NOMO-1 treated with dmso at 0.1 percent for 144 hours (cell line): ENCODE measurements around the gene BCL2L1.

Source experiments
- DNase-seq: peaks from one replicate; lab custom pipeline; 2025; ENCODE audit not compliant: unreplicated experiment; lab: John Stamatoyannopoulos, UW

The BCL2L1 gene

GRCh38 chr20:31694842-31695593, 27.6 kb downstream of the BCL2L1 start:
- DNase-seq = no peak

DNA sequence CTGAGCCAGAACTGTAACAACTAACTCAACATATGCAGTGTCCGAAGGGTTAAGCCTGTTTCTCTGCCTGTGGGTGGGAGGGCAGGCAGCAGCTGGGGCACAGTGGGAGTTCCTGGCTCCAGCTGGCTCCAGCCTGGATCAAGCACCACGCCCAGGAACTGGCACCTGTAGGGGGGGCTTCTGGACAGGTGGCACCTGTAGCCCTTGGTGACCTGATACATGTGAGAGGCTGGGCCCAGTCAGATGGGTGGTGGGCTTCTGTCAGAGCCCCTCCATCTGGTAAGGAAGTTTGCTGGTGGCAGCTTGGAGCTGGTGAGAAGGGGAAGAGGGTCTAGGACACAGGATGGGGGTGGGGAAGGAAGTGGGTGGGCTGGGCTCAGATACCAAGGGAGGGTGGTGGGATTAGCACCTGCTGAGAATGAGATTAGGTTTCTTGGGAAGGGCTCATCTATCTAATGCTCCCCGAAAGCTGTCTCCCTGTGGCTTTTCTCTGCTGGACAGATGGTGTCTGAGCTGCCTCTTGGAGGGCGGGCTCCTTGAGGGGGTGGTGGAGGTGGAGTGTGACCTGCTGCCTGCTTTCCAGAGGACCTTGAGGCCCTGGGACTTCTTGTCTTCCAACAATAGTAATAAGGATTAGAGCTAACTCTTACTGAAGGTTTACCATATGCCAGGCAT, 28.5 kb downstream of the BCL2L1 start:
- no peak for DNase-seq

DNA sequence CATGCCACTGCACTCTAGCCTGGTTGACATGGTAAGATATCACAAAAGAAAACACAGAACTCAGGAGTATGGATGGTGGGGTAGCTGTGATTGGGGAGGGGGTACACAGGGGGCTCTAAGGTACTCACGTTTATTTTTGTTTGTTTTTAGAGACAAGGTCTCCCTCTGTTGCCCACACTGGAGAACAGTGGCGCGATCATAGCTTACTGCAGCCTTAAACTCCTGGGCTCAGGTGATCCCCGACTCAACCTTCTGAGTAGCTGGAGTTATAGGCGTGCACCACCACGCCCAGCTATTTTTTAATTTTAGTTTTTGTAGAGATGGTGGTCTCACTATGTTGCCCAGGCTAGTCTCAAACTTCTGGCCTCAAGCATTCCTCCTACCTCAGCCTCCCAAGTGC, 29.3 kb downstream of the BCL2L1 start:
- DNase-seq = no peak

DNA sequence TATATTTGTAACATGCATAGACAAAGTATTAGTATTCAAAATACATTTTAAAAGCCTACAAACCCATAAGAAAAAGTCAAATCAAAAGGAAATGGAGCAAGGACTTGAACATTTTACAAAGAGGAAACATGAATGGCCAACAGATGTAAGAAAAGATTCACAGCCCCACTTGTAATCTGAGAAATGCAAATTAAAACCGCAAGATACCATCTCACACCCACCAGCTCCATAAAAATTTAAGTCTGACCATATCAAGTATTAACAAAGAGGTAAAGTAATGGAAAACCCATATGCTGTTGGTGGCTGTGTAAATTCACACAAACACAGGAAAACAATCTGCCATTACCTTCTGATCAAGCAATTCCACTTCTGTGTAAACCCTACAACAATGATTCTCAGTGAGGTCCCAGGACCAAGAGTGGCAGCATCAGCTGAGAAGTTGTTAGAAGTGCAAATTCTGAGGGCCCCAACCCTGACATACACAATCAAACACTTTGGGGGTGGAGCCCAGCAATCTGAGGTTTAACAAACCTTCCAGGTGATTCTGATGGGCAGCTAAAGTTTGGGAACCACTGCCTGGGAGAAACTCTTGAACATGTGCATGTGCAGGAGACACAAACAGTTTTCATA, 30.9 kb downstream of the BCL2L1 start:
- no peak for DNase-seq

DNA sequence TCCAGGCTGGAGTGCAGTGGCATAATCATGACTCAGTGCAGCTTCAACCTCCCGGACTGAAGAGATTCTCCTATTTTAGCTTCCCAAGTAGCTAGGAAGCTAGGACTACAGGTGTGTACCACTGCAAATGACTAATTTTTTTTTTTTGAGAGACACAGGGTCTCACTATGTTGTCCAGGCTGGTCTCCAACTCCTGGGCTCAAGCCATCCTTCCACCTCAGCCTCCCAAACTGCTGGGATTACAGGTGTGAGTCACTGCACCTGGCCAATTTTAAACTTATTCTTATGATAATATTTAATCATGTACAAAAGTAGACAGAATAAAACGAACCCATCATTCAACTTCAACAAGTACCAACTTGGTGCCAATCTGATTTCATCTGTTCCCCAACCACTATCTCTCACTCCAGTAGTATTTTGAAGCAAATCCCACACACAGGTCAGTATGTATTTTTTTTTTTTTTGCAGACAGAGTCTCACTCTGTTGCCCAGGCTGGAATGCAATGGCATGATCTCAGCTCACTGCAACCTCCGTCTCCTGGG, 32.5 kb downstream of the BCL2L1 start:
- DNase-seq = no peak

GRCh38 chr20:31689141-31689540, 33.5 kb downstream of the BCL2L1 start:
- DNase-seq = no peak

- no peak for DNase-seq
Observed at GRCh38 chr20:31687777-31688176, 34.9 kb downstream of the BCL2L1 start.

DNA sequence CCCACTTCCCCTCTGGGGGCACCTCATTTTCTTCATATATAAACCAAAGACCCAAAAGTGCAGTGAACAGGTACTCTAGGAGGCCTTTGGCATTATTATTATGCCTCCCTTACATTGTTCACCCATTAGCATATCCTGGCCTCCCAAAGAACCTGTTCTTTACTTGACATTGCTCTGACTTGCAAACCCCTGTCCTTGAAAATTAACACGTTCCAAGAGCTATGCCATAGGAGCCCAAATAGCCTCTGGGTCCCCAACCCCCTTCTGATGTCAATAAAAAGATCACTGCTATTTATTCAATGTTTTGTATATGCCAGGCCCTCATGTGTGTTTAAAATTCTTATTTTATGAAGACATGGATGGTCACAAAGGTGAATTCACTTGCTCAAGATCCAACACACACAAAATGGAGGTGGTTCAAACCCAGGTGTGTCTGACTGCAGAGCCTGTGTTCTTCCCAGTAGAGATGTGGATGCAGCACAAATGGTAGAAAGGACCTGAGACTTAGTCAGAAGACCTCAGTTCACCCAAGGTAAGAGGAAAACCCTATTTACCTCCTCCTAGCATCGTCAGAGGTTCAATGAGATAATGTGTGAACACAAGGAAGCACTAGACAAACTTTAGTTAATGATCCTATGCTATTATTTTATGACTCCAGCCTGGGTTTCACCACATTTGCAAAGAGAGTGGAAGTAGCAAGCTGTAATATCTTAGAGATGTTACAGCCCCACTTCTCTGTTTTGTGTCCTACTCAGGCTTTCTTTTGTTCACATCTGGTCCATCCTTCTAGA, 36.6 kb downstream of the BCL2L1 start:
- no peak for DNase-seq

DNA sequence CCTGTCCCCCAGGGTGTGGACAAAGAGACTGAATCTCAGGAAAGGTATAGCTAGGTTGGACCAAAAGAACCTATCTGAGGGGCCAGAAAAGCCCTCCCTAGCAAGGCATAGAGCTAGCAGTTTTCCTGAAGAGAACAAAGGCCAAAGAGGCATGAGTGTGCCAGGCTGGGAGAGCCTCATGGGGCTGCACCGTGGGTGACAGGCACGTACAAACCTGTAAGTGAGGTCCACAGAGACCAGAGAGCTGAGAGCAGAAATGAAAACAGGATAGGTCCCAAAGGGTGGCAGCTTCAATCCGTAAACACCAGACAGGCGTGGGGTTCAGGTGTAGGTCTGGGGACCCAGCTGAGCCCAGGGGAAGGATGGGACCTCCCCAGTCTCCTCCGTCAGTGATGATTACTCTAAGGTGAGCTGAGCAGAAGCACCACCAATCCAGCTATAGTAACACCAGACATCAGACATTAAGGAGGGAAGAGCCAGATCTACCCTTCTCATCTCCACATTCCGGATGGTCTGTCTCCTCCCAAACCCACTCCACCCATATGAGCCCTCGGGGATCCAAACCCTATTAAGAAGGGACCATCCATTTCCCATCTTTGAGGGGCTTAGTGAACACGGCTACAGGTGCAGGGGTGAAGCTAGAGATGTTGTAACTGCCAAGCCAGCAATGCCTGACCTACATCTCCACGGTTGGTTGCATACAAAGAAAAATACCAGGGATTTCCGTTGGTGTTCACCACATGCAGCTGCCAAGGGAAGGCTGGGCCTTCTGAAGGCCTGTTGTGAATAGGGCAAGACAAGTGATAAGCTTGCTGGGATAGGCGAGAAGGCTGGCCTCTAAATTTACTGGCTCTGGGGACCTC, 38.3 kb downstream of the BCL2L1 start:
- DNase-seq = no peak

DNA sequence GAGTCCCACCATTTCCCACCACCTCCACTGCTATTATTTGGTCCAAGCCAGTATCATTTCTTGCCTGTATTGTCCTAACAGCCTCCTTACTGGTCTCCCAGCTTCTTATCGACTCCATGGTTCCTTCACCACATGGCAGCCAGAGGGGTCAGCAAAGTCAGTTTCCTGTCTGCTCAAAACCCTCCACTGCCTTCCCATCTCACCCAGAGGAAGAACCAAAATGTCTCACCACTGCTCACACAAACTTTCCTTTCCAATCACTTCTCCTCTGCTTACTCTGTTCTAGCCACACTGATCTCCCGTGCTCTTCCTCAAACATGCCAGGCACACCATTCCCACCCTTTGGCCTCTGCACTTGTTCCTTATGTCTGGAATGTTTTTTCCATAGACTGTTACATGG, 39.7 kb downstream of the BCL2L1 start:
- no peak for DNase-seq

GRCh38 chr20:31682352-31682751, 40.3 kb downstream of the BCL2L1 start:
- no peak for DNase-seq

DNA sequence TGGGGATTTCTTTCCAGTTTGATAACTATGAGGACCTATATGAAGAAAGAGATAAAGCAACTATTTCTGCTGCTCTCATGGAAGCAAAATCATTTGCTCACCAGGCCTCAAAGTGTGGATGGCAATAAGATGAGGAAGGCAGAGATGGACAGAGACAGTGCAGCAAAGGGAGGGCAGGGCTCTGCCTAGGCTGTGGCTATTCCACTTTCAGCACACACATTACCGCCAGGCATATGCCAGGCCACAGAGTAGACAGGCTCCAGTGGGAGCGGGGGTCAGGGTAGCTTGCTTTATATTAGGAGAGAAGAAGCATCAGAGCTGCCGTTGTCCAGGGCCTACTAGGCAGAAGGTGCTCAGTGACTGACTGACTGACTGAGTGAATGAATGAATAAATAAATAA, 40.9 kb downstream of the BCL2L1 start:
- DNase-seq = no peak

- DNase-seq = no peak
Observed at GRCh38 chr20:31681128-31681727, 41.4 kb downstream of the BCL2L1 start.

DNA sequence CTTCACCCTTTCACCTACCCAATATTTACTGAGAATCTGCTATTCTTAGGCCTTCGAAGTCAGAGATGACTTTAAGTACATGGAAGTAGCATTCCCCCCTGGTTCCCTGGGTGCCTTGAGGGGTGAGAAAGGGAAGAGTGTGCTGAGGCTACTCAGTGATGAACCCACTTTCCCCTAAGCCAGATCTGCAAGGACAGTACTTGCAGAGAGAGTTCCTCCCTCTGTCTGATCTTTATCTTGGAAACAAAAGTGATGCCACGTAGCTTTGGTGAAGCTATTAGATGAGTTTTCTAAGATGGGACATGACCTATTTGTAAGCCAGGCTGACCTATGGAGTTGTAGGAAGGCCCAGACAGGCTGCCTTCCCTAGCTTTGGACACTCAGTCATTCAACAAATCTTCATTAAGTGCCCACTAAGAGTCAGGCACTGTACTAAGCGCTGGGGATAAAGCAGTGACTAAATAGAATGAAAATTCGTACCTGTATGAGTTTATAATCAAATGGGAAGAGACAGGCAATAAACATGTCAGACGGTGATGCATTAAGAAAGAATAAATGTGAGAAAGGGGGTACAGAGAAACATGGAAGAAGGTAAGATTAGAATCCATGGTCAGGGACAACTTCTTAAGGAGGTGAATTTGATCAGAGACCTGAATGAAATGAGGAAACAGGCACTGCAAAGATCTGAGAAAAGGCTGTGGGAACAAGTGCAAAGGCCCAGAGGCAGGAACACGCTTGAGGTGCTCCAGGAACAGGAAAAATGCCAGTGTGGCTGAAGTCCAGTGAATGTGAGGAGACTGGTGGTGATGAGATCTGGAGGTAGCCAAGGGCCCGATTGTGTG, 42.2 kb downstream of the BCL2L1 start:
- no peak for DNase-seq

- no peak for DNase-seq
Observed at GRCh38 chr20:31679357-31680285, 43.0 kb downstream of the BCL2L1 start.

DNA sequence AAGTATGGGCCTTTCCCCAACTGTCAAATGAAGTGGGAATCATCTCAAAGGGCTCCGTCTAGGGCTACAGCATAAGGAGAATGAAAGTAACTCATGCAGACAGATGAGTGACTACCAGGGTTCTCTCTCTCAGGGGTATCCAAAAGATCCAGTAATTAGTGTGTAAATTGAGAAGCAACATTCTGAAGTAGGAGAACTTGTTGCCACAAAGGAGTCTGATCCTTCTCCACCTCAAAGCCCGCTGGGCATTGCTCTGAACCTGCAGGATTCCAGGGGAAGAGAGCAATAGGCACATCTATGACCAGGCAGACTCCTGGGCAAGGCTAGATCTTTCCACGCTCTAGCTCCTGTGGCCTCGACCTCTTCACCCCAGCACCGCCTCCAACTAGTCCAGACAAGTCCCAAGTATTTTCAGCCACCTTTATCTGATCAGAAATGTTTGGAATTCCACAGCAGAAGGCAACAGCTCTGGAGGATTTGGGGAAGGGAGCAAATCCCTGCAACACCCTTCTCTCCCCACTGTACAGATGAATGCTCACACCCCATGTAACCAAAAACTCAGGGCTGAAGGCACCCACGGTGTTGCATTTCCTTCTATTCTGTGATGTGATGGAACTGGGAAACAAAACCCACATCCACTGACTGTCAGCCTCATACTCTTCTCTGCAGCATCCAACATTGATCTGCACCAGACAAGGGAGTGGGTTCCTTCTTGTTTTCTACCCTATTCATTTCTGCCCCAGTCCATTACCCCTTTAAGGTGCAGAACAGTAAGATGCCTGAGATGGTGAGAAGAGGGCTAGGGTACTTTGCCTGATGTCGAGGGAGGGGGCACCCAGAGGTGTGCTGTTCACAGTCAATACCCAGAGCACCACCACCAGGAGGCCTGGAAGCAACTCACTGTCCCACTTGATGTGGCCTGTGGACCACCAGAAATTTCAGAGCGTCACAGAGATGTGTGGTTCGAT, 44.0 kb downstream of the BCL2L1 start:
- no peak for DNase-seq
